Nephron (organoid): ENCODE measurements around the gene TERB1.

ENCODE experiments used
- H3K27ac Mint-ChIP-seq, 3 experiments: 2 replicates each; pipeline ENCODE4 v1.8.0; 2020; ENCODE audit warnings: mixed read lengths in 3 of 3, mild to moderate bottlenecking in 2 of 3, moderate library complexity in 1 of 3
- H3K27me3 Mint-ChIP-seq: 2 replicates; pipeline ENCODE4 v1.8.0; 2021; ENCODE audit warnings: low read depth, mild to moderate bottlenecking, moderate library complexity, mixed read lengths
- H3K36me3 Mint-ChIP-seq: 2 replicates; pipeline ENCODE4 v1.8.0; 2020; ENCODE audit warnings: low read depth, mixed read lengths
- H3K4me1 Mint-ChIP-seq: 2 replicates; pipeline ENCODE4 v1.8.0; 2020; ENCODE audit warnings: mixed read lengths
- H3K4me3 Mint-ChIP-seq, 3 experiments: 2 replicates each; pipeline ENCODE4 v1.8.0; 2020; ENCODE audit warnings: mild to moderate bottlenecking in 3 of 3, mixed read lengths in 3 of 3, moderate library complexity in 2 of 3
- H3K9me3 Mint-ChIP-seq: 2 replicates; pipeline ENCODE4 v1.8.0; 2020; ENCODE audit warnings: mixed read lengths
- TF ChIP-seq, protein P1 (sequence below), 3 experiments: fragments of 200-600 bp; sonication (generic); IDR thresholded peaks; one replicate each; pipeline ENCODE4 v1.5.0; 2021; ENCODE audit warnings: antibody characterized with exemption in 3 of 3; ENCODE audit not compliant: unreplicated experiment in 3 of 3

The TERB1 gene

GRCh38 chr16:66754819-66755218 lies 46.6 kb downstream of the TERB1 start:
- TF ChIP-seq, protein P1, sequence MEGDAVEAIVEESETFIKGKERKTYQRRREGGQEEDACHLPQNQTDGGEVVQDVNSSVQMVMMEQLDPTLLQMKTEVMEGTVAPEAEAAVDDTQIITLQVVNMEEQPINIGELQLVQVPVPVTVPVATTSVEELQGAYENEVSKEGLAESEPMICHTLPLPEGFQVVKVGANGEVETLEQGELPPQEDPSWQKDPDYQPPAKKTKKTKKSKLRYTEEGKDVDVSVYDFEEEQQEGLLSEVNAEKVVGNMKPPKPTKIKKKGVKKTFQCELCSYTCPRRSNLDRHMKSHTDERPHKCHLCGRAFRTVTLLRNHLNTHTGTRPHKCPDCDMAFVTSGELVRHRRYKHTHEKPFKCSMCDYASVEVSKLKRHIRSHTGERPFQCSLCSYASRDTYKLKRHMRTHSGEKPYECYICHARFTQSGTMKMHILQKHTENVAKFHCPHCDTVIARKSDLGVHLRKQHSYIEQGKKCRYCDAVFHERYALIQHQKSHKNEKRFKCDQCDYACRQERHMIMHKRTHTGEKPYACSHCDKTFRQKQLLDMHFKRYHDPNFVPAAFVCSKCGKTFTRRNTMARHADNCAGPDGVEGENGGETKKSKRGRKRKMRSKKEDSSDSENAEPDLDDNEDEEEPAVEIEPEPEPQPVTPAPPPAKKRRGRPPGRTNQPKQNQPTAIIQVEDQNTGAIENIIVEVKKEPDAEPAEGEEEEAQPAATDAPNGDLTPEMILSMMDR (IDR thresholded peaks at IDR 0.05; ENCODE audit: unreplicated experiment in 3 of 3), result no peak
- Mint-ChIP-seq H3K4me3 (no peak overlapping the region), H3K4me1 (peaks cover 18% of the 10 kb centered on the region), H3K36me3 (peaks cover 11% of the 10 kb centered on the region), H3K27ac (no peak overlapping the region), H3K9me3 (no peaks in the 10 kb centered on the region), H3K27me3 (peaks cover 14% of the 10 kb centered on the region)

DNA sequence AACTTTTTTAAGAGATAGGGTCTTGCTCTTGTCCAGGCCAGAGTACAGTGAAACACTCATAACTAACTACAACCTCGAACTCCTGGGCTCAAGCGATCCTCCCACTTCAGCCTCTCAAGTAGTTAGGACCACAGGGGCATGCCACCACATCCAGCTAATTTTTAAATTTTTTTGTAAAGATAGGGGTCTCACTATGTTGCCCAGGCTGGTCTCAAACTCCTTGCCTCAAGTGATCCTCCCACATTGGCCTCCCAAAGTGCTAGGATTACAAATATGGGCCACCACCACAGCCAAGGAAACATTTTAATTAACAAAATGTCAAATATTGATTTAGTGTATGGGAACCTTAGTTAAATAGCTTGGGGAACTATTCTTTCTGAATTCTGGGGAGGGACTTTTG lies 47.2 kb downstream of the TERB1 start:
- no peaks in the 10 kb centered on the region for H3K9me3 Mint-ChIP-seq
- H3K36me3 Mint-ChIP-seq, result peaks cover 16% of the 10 kb centered on the region
- peaks cover 24% of the 10 kb centered on the region for H3K4me1 Mint-ChIP-seq
- H3K27me3 Mint-ChIP-seq, result peaks cover 14% of the 10 kb centered on the region
- no peak overlapping the region for H3K4me3 Mint-ChIP-seq
- H3K27ac Mint-ChIP-seq, result no peak overlapping the region
- TF ChIP-seq, protein P1 (IDR thresholded peaks at IDR 0.05; ENCODE audit: unreplicated experiment in 3 of 3), result no peak

- Mint-ChIP-seq H3K4me3 (no peak overlapping the region), H3K36me3 (peaks cover 25% of the 10 kb centered on the region), H3K9me3 (no peaks in the 10 kb centered on the region), H3K4me1 (peaks cover 31% of the 10 kb centered on the region), H3K27ac (peak overlapping the region in 1 of 3 experiments; percentile 97), H3K27me3 (peaks cover 14% of the 10 kb centered on the region)
- TF ChIP-seq, protein P1 (IDR thresholded peaks at IDR 0.05; ENCODE audit: unreplicated experiment in 3 of 3), result no peak
Observed at GRCh38 chr16:66752958-66753357, 48.4 kb downstream of the TERB1 start.

- TF ChIP-seq, protein P1 (IDR thresholded peaks at IDR 0.05; ENCODE audit: unreplicated experiment in 3 of 3), result no peak
- Mint-ChIP-seq H3K27me3 (peaks cover 14% of the 10 kb centered on the region), H3K36me3 (peaks cover 25% of the 10 kb centered on the region), H3K27ac (peak overlapping the region; percentile 83 to 98 (median 97)), H3K9me3 (no peaks in the 10 kb centered on the region), H3K4me1 (peaks cover 31% of the 10 kb centered on the region), H3K4me3 (peak overlapping the region; percentile 83 to 88 (median 87))
Observed at GRCh38 chr16:66752379-66752778, 49.0 kb downstream of the TERB1 start.

GRCh38 chr16:66751992-66752322 lies 49.4 kb downstream of the TERB1 start:
- peaks cover 31% of the 10 kb centered on the region for H3K4me1 Mint-ChIP-seq
- peaks cover 25% of the 10 kb centered on the region for H3K36me3 Mint-ChIP-seq
- peak overlapping the region; percentile 83 to 88 (median 87) for H3K4me3 Mint-ChIP-seq
- no peaks in the 10 kb centered on the region for H3K9me3 Mint-ChIP-seq
- peaks cover 14% of the 10 kb centered on the region for H3K27me3 Mint-ChIP-seq
- TF ChIP-seq, protein P1 (IDR thresholded peaks at IDR 0.05; ENCODE audit: unreplicated experiment in 3 of 3), result no peak
- peak overlapping the region; percentile 83 to 98 (median 97) for H3K27ac Mint-ChIP-seq

DNA sequence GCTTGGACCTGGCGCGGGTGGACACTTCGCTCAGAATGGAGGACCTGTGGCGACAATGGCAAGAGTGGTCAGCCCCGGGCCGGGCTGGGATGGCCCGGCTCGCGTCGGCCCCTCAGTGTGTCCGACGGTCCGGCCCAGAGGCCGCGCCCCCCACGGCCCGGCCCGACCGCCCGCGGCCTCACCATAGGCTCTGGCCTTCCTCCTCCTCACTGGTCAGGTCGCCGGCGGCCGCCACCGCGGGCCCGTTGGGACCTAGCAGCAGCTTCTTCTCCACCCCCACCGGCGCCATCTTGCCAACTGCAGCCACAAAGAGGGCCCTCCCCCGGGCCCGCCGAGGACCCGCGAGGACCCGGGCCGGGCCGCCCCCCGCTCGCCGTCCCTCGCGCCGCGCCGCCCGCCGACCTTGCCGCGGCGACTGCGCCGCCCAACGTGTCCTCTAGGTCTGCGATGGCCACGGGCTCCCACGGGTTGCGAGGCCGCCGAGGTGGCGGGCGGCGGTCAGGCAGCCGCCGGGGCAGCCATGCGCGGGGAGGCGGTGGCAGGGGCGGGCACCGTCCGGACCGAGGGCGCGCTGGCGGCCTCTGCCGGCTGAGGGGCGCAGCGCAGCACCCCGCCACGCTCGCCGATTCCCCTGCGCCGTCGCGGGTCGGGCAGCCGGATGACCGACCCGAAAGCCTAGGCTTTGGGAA lies 49.9 kb downstream of the TERB1 start, which contains the start of gene DYNC1LI2:
TSS of gene DYNC1LI2 (minus strand) at position 307 of the 689 bp plus-strand sequence. CDS start at position 289, 18 bp downstream.
- peak within 1 kb of the TSS; percentile 83 to 98 (median 97) for H3K27ac Mint-ChIP-seq
- peaks cover 14% of the 10 kb centered on the region for H3K27me3 Mint-ChIP-seq
- H3K4me1 Mint-ChIP-seq, result peaks cover 31% of the 10 kb centered on the region
- H3K36me3 Mint-ChIP-seq, result peaks cover 29% of the 10 kb centered on the region
- TF ChIP-seq, protein P1 (IDR thresholded peaks at IDR 0.05; ENCODE audit: unreplicated experiment in 3 of 3), result peak; percentile 80 to 91 (median 89)
- H3K4me3 Mint-ChIP-seq, result peak within 1 kb of the TSS; percentile 86 to 91 (median 91)
- H3K9me3 Mint-ChIP-seq, result no peaks in the 10 kb centered on the region
